Ishikawa (cell line): ENCODE results near the gene GATC.

Experiments
- CEBPB ChIP-seq: IDR thresholded peaks from 2 replicates; pipeline ENCODE4 v1.6.1; 2012
- CREB1 ChIP-seq: IDR thresholded peaks from 2 replicates; pipeline ENCODE4 v1.6.1; 2012; ENCODE audit warnings: low read depth
- EGR1 ChIP-seq: IDR thresholded peaks from 2 replicates; pipeline ENCODE4 v1.6.1; 2012
- EP300 ChIP-seq: IDR thresholded peaks from 2 replicates; pipeline ENCODE4 v1.6.1; 2012; ENCODE audit warnings: borderline replicate concordance
- MAX ChIP-seq: IDR thresholded peaks from 2 replicates; pipeline ENCODE4 v1.6.1; 2012
- NFIC ChIP-seq: IDR thresholded peaks from 2 replicates; pipeline ENCODE4 v1.6.1; 2012
- TAF1 ChIP-seq: IDR thresholded peaks from 2 replicates; pipeline ENCODE4 v1.6.1; 2012; ENCODE audit warnings: low read depth, mild to moderate bottlenecking
- TCF12 ChIP-seq: IDR thresholded peaks from 2 replicates; pipeline ENCODE4 v1.6.1; 2012; ENCODE audit warnings: low read depth
- TEAD4 ChIP-seq: IDR thresholded peaks from 2 replicates; pipeline ENCODE4 v1.6.1; 2012
- USF1 ChIP-seq: IDR thresholded peaks from 2 replicates; pipeline ENCODE4 v1.6.1; 2012
- YY1 ChIP-seq: IDR thresholded peaks from 2 replicates; pipeline ENCODE4 v1.6.1; 2012; ENCODE audit warnings: low read depth

- TF ChIP-seq TAF1 = no peak
- TF ChIP-seq CEBPB = no peak
- no peak for TF ChIP-seq NFIC
- no peak for TF ChIP-seq CREB1
- TF ChIP-seq USF1 = no peak
- no peak for TF ChIP-seq EP300
- no peak for TF ChIP-seq YY1
- TF ChIP-seq EGR1 = no peak
- TF ChIP-seq MAX = no peak
- TF ChIP-seq TEAD4 = no peak
- TF ChIP-seq TCF12 = no peak
Measured at GRCh38 chr12:120422892-120423456, 23.3 kb upstream of the GATC start.
